Measurements from ENCODE around the gene NUDT15. TPM values are rescaled to one million over a fixed set of nuclear protein-coding genes. Genes with fewer than 3 reads are reported as not detected.

NUDT15 gene
- total and polyA plus RNA-seq, 7 donors: 8.7 to 20.8 (median 12.0) TPM

- TF ChIP-seq CTCF (IDR thresholded peaks at IDR 0.05): no peak
- DNase-seq (no peak), ATAC-seq (no peak)
- no peaks in the 10 kb centered on the region for H3K27me3 ChIP-seq (ENCODE audit: insufficient read depth in 3 of 3, low read length in 2 of 3)
- H3K4me3 ChIP-seq: peak overlapping the region; percentile 85
- H3K36me3 ChIP-seq (ENCODE audit: insufficient read depth in 1 of 2, low read depth in 1 of 2): peaks cover 0 to 8% of the 10 kb centered on the region in 2 donors
- 64 to 73% (median 66%) methylated on average over 9 of the region's 9 CpGs for whole genome bisulfite sequencing, 3 donors
- intact Hi-C loops (cut with DNase I): loop anchor here (5.0 to 10.0 kb wide), 2 partner anchors 56 to 211 kb away; partner anchors contain the start of genes NUDT15 (in 1 of the 2) and RB1 (in 1 of the 2)
- peaks cover 52% of the 10 kb centered on the region for H3K4me1 ChIP-seq
- H3K27ac ChIP-seq: no peak overlapping the region
- no peaks in the 10 kb centered on the region for H3K9me3 ChIP-seq
These were observed 56.1 kb downstream of the NUDT15 start for GRCh38 chr13:48093588-48093987.

GRCh38 chr13:48094404-48094780, 56.9 kb downstream of the NUDT15 start:
- intact Hi-C loops (cut with DNase I): loop anchor here (2.0 to 10.0 kb wide), 3 partner anchors 56 to 210 kb away; partner anchors contain the start of genes NUDT15 (in 1 of the 2) and RB1 (in 1 of the 2)
- TF ChIP-seq CTCF (IDR thresholded peaks at IDR 0.05): no peak
- Histone ChIP-seq H3K36me3 (ENCODE audit: insufficient read depth in 1 of 2, low read depth in 1 of 2) (peaks cover 0 to 7% of the 10 kb centered on the region in 2 donors), H3K9me3 (no peaks in the 10 kb centered on the region), H3K27me3 (ENCODE audit: insufficient read depth in 3 of 3, low read length in 2 of 3) (no peaks in the 10 kb centered on the region), H3K27ac (peak overlapping the region; percentile 89), H3K4me3 (peak overlapping the region; percentile 85), H3K4me1 (peaks cover 46% of the 10 kb centered on the region)
- no peak for DNase-seq
- peak; percentile 3 to 31 (median 17) for ATAC-seq
- WGBS, 3 donors: 0% methylated on average over 14 of the region's 14 CpGs

- WGBS, 3 donors: 6 to 10% (median 8%) methylated on average over 53 to 54 of the region's 54 CpGs
- ATAC-seq: peak; percentile 99 to 100 (median 99)
- no peaks in the 10 kb centered on the region for H3K27me3 ChIP-seq (ENCODE audit: insufficient read depth in 3 of 3, low read length in 2 of 3)
These were observed 57.4 kb downstream of the NUDT15 start, which contains the start of gene MED4 for GRCh38 chr13:48094781-48095502. MED4 (minus strand) TSS chr13:48095104; CDS start chr13:48095078, 26 bp downstream.

GRCh38 chr13:48096670-48097069, 59.1 kb downstream of the NUDT15 start:
- no peak for TF ChIP-seq CTCF (IDR thresholded peaks at IDR 0.05)
- Histone ChIP-seq H3K4me3 (no peak overlapping the region), H3K36me3 (ENCODE audit: insufficient read depth in 1 of 2, low read depth in 1 of 2) (no peaks in the 10 kb centered on the region), H3K27ac (no peak overlapping the region), H3K27me3 (ENCODE audit: insufficient read depth in 3 of 3, low read length in 2 of 3) (no peaks in the 10 kb centered on the region), H3K4me1 (peaks cover 26% of the 10 kb centered on the region), H3K9me3 (no peaks in the 10 kb centered on the region)
- ATAC-seq: no peak
- 62 to 64% (median 63%) methylated on average over 3 of the region's 3 CpGs for WGBS, 3 donors
- intact Hi-C loops (cut with DNase I): loop anchor here in 1 of 2 donors (10.0 kb wide), 1 partner anchor 208 kb away; the partner anchor contains the start of gene RB1
- DNase-seq: no peak

More at GRCh38 chr13:48094781-48095502, 57.4 kb downstream of the NUDT15 start, which contains the start of gene MED4:
- intact Hi-C loops (cut with DNase I): loop anchor here (2.0 to 10.0 kb wide), 3 partner anchors 56 to 210 kb away; partner anchors contain the start of genes NUDT15 (in 1 of the 2) and RB1 (in 1 of the 2)
- Histone ChIP-seq H3K4me1 (peaks cover 43% of the 10 kb centered on the region), H3K36me3 (ENCODE audit: insufficient read depth in 1 of 2, low read depth in 1 of 2) (peaks cover 0 to 1% of the 10 kb centered on the region in 2 donors), H3K4me3 (peak within 1 kb of the TSS; percentile 85), H3K27ac (peak within 1 kb of the TSS; percentile 89), H3K9me3 (no peaks in the 10 kb centered on the region)
- peak; percentile 96 to 98 for DNase-seq
- peak; percentile 100 for TF ChIP-seq CTCF (IDR thresholded peaks at IDR 0.05)

Other genes starting within 250 kb of the NUDT15 start
- 100 to 1,000 TPM in 3 of 4 donors, 10 to 100 TPM in 1; 96.7 to 111 (median 103) TPM for gene SUCLA2, start 36.5 kb upstream of the NUDT15 start, total RNA-seq
- 100 to 1,000 TPM in 1 of 3 donors, 10 to 100 TPM in 2; 83.9 to 131 (median 85.5) TPM for gene SUCLA2, start 36.5 kb upstream of the NUDT15 start, polyA plus RNA-seq
- 10 to 100 TPM; 41.3 to 58.6 (median 44.9) TPM for gene MED4, start 57.4 kb downstream of the NUDT15 start, total RNA-seq
- 10 to 100 TPM; 48.5 to 81.0 (median 50.5) TPM for gene MED4, start 57.4 kb downstream of the NUDT15 start, polyA plus RNA-seq
- 100 to 1,000 TPM; 122 to 219 (median 171) TPM for gene ITM2B, start 195.5 kb downstream of the NUDT15 start, total RNA-seq
- gene ITM2B, start 195.5 kb downstream of the NUDT15 start, polyA plus RNA-seq: 100 to 1,000 TPM; 105 to 169 (median 117) TPM

All from psoas muscle (tissue), 8 donors.